HL-60 (cell line): ENCODE results near the gene GSN.

ENCODE experiments used
- CTCF ChIP-seq: IDR thresholded peaks from one replicate; pipeline ENCODE4 v1.5.1; 2011; ENCODE audit warnings: low read length, control low read depth, inconsistent platforms; ENCODE audit not compliant: insufficient read depth
- GABPA ChIP-seq: IDR thresholded peaks from 2 replicates; pipeline ENCODE4 v1.6.1; 2012; ENCODE audit warnings: low read depth
- POLR2AphosphoS5 ChIP-seq: IDR thresholded peaks from 2 replicates; pipeline ENCODE4 v1.6.1; 2012; ENCODE audit warnings: low read depth
- REST ChIP-seq: IDR thresholded peaks from 2 replicates; pipeline ENCODE4 v1.6.1; 2012; ENCODE audit warnings: low read depth; ENCODE audit not compliant: insufficient replicate concordance

GRCh38 chr9:121242959-121243346, 25.0 kb upstream of the GSN start:
- TF ChIP-seq CTCF (no peak), REST (no peak), POLR2AphosphoS5 (no peak), GABPA (no peak)
